HFFc6 (cell line): ENCODE data around the gene PLXNB2. TPM values are rescaled to one million over a fixed set of nuclear protein-coding genes. Genes with fewer than 3 reads are reported as not detected.

Source experiments
- DNase-seq: peaks from one replicate; pipeline ENCODE4 v3.0.0-alpha.2; 2018
- H3K27ac Mint-ChIP-seq: 2 replicates; pipeline ENCODE4 v1.8.0; 2020; ENCODE audit warnings: mild to moderate bottlenecking, mixed read lengths
- H3K27me3 Mint-ChIP-seq: 2 replicates; pipeline ENCODE4 v1.8.0; 2021; ENCODE audit warnings: mild to moderate bottlenecking, moderate library complexity, mixed read lengths; ENCODE audit not compliant: insufficient read depth
- H3K36me3 Mint-ChIP-seq: 2 replicates; pipeline ENCODE4 v1.8.0; 2021; ENCODE audit warnings: low read depth, mixed read lengths
- H3K4me1 Mint-ChIP-seq: 2 replicates; pipeline ENCODE4 v1.8.0; 2020; ENCODE audit warnings: low read depth, mixed read lengths
- H3K4me3 Mint-ChIP-seq: 2 replicates; pipeline ENCODE4 v1.8.0; 2020; ENCODE audit warnings: mild to moderate bottlenecking, moderate library complexity, mixed read lengths
- H3K9me3 Mint-ChIP-seq: 2 replicates; pipeline ENCODE4 v1.8.0; 2020; ENCODE audit warnings: mild to moderate bottlenecking, mixed read lengths
- total RNA-seq, 6 experiments: library from RNA; stranded (reverse); fragmentation: NEBNext Ultra II Directional; extraction: Animal tissue kit (Norgen Biotek cat#: 25700); gene quantifications; 2 replicates in 1 of 6; 3 replicates in 5 of 6; pipeline ENCODE4 v1.2.3, GENCODE V29; 2021
- TF ChIP-seq, protein P1 (sequence below): fragments of 200-600 bp; sonication (generic); IDR thresholded peaks from 2 replicates; pipeline ENCODE4 v1.5.0; 2021; ENCODE audit warnings: antibody characterized with exemption, mild to moderate bottlenecking

Gene PLXNB2
- total RNA-seq, 6 experiments from 2014 or later, result 280 to 370 (median 291) TPM

DNA sequence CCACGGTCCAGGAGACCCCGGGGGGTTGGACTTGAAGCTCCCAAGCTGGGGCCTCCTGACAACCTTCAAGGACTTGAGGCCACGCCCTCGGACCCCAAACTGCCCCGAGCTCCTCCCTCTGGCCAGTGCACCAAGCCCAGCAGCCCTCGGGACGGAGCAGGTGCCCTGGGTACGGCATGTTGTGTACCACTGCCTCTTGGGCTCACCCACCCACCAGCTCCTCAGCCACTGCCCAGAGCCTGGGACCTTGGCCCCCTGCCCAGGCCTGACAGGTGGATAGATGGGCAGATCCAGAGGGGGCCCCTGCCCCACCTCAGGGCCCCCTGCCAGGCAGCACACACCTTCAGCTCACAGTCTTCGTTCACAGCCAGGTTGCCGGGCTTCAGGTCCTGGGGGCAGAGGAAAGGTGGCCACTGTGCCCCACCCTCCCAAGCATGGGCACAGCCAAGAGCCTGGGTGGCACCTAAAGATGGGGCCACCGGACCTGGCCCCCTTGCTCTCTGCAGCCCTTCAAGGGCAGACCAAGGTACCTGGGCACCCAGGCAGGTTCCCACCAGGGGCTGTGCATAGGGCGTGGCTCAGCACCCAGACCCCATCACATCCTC, 51.1 kb downstream of the PLXNB2 start:
- no peaks in the 10 kb centered on the region for H3K36me3 Mint-ChIP-seq
- H3K9me3 Mint-ChIP-seq, result no peaks in the 10 kb centered on the region
- no peaks in the 10 kb centered on the region; the same call in 1 of the 2 replicates for H3K4me1 Mint-ChIP-seq
- no peak overlapping the region for H3K4me3 Mint-ChIP-seq
- TF ChIP-seq, protein P1, sequence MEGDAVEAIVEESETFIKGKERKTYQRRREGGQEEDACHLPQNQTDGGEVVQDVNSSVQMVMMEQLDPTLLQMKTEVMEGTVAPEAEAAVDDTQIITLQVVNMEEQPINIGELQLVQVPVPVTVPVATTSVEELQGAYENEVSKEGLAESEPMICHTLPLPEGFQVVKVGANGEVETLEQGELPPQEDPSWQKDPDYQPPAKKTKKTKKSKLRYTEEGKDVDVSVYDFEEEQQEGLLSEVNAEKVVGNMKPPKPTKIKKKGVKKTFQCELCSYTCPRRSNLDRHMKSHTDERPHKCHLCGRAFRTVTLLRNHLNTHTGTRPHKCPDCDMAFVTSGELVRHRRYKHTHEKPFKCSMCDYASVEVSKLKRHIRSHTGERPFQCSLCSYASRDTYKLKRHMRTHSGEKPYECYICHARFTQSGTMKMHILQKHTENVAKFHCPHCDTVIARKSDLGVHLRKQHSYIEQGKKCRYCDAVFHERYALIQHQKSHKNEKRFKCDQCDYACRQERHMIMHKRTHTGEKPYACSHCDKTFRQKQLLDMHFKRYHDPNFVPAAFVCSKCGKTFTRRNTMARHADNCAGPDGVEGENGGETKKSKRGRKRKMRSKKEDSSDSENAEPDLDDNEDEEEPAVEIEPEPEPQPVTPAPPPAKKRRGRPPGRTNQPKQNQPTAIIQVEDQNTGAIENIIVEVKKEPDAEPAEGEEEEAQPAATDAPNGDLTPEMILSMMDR, result no peak
- peaks cover 2% of the 10 kb centered on the region for H3K27me3 Mint-ChIP-seq
- H3K27ac Mint-ChIP-seq, result no peak overlapping the region
- no peak for DNase-seq

DNA sequence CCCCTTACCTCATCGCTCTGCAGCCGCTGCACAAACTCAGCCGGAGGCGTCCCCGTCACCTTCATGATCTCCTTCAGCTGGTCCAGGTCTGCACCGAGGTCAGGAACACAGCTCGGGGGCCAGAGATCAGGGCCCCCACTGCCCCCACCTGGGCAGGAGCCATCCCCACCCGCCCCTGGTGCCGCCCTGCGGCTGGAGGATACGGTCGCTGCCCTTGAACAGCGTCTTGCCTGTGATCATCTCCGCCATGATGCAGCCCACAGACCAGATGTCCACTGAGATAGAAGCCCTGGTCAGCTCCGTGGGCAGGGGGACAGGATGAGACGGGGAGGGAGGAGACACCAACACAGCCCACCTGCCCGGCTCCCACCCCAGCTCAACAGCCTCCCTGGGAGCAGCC, 51.8 kb downstream of the PLXNB2 start:
- Mint-ChIP-seq H3K27ac (no peak overlapping the region), H3K27me3 (peaks cover 2% of the 10 kb centered on the region), H3K9me3 (no peaks in the 10 kb centered on the region), H3K4me1 (no peaks in the 10 kb centered on the region; the same call in 1 of the 2 replicates), H3K36me3 (no peaks in the 10 kb centered on the region), H3K4me3 (no peak overlapping the region)
- TF ChIP-seq, protein P1, result no peak
- no peak for DNase-seq

DNA sequence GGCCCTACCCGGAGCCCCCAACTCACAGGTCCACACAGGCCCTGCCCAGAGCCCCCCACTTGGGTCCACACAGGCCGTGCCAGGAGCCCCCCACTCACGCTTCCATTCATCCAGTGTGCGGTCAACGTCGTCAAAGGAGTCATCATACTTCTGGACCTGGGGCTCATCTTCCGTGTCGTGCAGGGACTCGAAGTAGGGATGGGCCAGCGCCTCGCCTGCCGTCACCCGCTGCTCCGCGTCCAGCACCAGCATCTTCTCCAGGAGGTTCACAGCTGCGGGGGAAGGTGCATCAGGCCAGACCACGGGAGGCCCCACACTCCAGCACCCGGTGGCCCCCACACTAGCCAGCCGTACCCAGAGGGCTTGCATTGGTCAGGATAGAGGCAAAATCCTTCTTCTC, 52.3 kb downstream of the PLXNB2 start:
- H3K27me3 Mint-ChIP-seq, result peaks cover 2% of the 10 kb centered on the region
- no peak overlapping the region for H3K27ac Mint-ChIP-seq
- no peak for DNase-seq

DNA sequence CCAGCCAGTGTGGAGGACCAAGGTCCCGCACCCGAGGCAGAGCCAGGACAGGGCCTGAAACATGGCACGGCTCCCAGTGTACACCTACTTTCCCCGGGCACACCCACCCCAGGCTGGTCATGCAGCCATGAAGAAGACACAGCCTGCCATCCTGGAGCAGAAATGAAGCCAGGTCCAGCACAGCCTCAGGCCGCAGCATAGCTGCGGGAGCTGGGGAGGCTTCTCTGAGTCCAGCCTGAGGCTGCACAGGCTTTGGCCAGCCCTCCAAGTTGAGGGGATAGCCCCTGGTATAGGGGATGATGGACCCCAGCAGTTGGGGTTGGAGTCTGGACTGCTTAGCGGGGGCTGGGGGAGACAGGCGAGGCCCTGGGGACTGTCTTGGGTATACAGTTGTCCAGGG, 53.5 kb downstream of the PLXNB2 start:
- no peaks in the 10 kb centered on the region for H3K9me3 Mint-ChIP-seq
- H3K4me1 Mint-ChIP-seq, result peaks cover 6% of the 10 kb centered on the region
- no peak for DNase-seq
- TF ChIP-seq, protein P1, result no peak
- H3K27ac Mint-ChIP-seq, result no peak overlapping the region
- peaks cover 2% of the 10 kb centered on the region for H3K27me3 Mint-ChIP-seq
- H3K36me3 Mint-ChIP-seq, result no peaks in the 10 kb centered on the region
- H3K4me3 Mint-ChIP-seq, result no peak overlapping the region

More for the DNA sequence above, 52.3 kb downstream of the PLXNB2 start:
- H3K36me3 Mint-ChIP-seq, result no peaks in the 10 kb centered on the region
- no peaks in the 10 kb centered on the region for H3K9me3 Mint-ChIP-seq
- no peak overlapping the region for H3K4me3 Mint-ChIP-seq
- peaks cover 4% of the 10 kb centered on the region for H3K4me1 Mint-ChIP-seq
- TF ChIP-seq, protein P1, result no peak

- no peak overlapping the region for H3K4me3 Mint-ChIP-seq
- H3K27ac Mint-ChIP-seq, result no peak overlapping the region
- peaks cover 2% of the 10 kb centered on the region; the same call in 1 of the 2 replicates for H3K27me3 Mint-ChIP-seq
- DNase-seq, result no peak
- H3K9me3 Mint-ChIP-seq, result no peaks in the 10 kb centered on the region
- H3K4me1 Mint-ChIP-seq, result peaks cover 6% of the 10 kb centered on the region; the same call in 1 of the 2 replicates
- TF ChIP-seq, protein P1, result no peak
- no peaks in the 10 kb centered on the region for H3K36me3 Mint-ChIP-seq
These were observed 54.2 kb downstream of the PLXNB2 start for GRCh38 chr22:50253046-50253915.
